PFSK-1 (cell line): ENCODE results near the gene PRKAR1B.

Experiments
- FOXP2 ChIP-seq: optimal IDR thresholded peaks from 2 replicates; pipeline ENCODE3; 2011; ENCODE audit warnings: borderline replicate concordance, control low read depth, inconsistent platforms; ENCODE audit not compliant: insufficient read depth; ENCODE audit errors: extremely low read length, extremely low read depth
- POLR2AphosphoS5 ChIP-seq: IDR thresholded peaks from 2 replicates; pipeline ENCODE4 v1.6.1; 2012; ENCODE audit warnings: low read depth, mild to moderate bottlenecking, control low read depth, low read length, moderate library complexity
- SIN3A ChIP-seq: IDR thresholded peaks from 2 replicates; pipeline ENCODE4 v1.6.1; 2012; ENCODE audit warnings: mild to moderate bottlenecking, low read length, moderate library complexity, borderline replicate concordance; ENCODE audit not compliant: insufficient read depth
- TAF1 ChIP-seq: IDR thresholded peaks from 2 replicates; pipeline ENCODE4 v1.6.1; 2012; ENCODE audit warnings: low read length, control low read depth, borderline replicate concordance; ENCODE audit not compliant: insufficient read depth
- TF ChIP-seq, protein P1 (sequence below), 2 experiments: IDR thresholded peaks; 2 replicates each; pipeline versions ENCODE4 v1.6.1 to v1.8.0; 2011 to 2012; ENCODE audit warnings: low read depth in 2 of 2, low read length in 2 of 2, control low read depth in 1 of 2, inconsistent platforms in 1 of 2, mild to moderate bottlenecking in 1 of 2, moderate library complexity in 1 of 2; ENCODE audit not compliant: insufficient read depth in 1 of 2

DNA sequence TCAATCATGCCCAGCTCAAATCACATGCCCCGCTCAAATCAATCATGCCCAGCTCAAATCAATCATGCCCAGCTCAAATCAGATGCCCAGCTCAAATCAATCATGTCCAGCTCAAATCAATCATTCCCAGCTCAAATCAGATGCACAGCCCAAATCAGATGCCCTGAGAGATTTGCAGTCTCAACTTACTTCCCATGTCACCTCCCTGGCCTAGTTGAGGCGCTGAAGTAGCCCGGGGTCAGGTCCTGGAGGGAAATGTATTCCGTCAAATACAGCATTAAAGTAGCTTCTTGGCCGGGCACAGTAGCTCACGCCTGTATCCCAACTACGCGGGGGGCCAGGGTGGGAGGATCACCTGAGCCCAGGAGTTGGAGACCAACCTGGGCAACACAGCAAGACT, 15.7 kb upstream of the PRKAR1B start:
- TF ChIP-seq TAF1 (no peak), POLR2AphosphoS5 (no peak), SIN3A (no peak), FOXP2 (no peak)
- TF ChIP-seq, protein P1, sequence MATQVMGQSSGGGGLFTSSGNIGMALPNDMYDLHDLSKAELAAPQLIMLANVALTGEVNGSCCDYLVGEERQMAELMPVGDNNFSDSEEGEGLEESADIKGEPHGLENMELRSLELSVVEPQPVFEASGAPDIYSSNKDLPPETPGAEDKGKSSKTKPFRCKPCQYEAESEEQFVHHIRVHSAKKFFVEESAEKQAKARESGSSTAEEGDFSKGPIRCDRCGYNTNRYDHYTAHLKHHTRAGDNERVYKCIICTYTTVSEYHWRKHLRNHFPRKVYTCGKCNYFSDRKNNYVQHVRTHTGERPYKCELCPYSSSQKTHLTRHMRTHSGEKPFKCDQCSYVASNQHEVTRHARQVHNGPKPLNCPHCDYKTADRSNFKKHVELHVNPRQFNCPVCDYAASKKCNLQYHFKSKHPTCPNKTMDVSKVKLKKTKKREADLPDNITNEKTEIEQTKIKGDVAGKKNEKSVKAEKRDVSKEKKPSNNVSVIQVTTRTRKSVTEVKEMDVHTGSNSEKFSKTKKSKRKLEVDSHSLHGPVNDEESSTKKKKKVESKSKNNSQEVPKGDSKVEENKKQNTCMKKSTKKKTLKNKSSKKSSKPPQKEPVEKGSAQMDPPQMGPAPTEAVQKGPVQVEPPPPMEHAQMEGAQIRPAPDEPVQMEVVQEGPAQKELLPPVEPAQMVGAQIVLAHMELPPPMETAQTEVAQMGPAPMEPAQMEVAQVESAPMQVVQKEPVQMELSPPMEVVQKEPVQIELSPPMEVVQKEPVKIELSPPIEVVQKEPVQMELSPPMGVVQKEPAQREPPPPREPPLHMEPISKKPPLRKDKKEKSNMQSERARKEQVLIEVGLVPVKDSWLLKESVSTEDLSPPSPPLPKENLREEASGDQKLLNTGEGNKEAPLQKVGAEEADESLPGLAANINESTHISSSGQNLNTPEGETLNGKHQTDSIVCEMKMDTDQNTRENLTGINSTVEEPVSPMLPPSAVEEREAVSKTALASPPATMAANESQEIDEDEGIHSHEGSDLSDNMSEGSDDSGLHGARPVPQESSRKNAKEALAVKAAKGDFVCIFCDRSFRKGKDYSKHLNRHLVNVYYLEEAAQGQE (IDR thresholded peaks at IDR 0.05; ENCODE audit: insufficient read depth in 1 of 2, low read depth in 2 of 2, low read length in 2 of 2) = no peak
